Measurements from ENCODE around the gene HMG20B.

DNA sequence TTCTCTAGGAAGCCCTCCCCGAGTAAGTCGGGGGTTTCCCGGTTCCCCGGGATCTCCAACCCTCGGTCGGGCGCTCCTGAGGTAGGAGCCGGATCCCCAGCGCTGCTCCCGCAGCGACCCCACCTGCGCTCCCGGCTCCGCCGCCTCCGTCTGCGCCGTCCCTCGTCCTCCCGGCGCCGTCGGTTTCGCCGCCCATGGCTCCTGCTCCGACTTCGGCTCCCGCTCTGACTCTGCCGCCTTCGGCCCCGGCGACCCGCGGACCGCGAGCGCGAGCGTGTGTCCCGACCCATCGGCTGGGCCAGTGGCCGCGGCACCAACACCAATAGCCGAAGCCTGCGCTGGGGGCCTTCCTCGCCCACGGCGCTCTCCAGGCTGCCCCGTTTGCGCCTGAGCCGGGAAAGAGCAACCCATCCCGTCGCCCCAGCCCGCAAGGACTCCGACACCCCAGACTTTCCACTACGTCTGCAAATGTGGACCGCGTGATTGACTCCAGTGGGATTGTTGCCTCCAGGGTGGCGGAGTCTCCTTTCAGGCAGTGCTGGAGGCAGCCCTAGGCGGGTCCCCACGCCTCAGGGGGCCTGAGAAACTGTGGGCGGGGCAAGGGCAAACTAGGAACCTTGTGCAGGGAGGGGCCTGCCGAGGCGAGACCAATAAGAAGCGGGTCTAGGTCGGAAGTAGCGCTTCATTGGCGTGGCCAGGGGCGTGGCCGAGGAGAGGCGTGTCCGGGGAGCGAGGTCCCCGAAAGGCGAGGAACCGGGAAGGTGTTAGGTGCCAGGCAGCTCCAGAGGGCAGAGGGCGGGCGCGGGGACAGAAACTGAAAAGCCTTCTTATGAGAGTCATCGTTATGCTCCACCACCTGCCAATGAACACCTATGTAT lies 54.0 kb downstream of the HMG20B start, which contains the start of gene CACTIN:
- peak; percentile 83 for TF ChIP-seq POLR2A (IDR thresholded peaks at IDR 0.05; ENCODE audit: low read length)
- TF ChIP-seq GATA1 (IDR thresholded peaks at IDR 0.05; ENCODE audit: low read depth, low read length), result no peak

All from erythroblast (primary cell).